Thymus (tissue), 11 donors: ENCODE data around the gene TNP2. TPM values are rescaled to one million over a fixed set of nuclear protein-coding genes. Genes with fewer than 3 reads are reported as not detected.

Source experiments
- DNase-seq, 9 donors: peaks; one replicate each; pipeline ENCODE4 v3.0.0-alpha.2; 2013; ENCODE audit warnings: low spot score in 9 of 9, low read depth in 6 of 9, missing footprints in 1 of 9
- H3K27ac ChIP-seq, 2 donors: one replicate each; pipeline ENCODE4 v1.5.1; 2013; ENCODE audit warnings: control low read depth in 1 of 2, low read depth in 1 of 2, low read length in 1 of 2, mild to moderate bottlenecking in 1 of 2, moderate library complexity in 1 of 2
- H3K27me3 ChIP-seq, 2 donors: one replicate each; pipeline ENCODE4 v1.5.1; 2013; ENCODE audit warnings: low read length in 1 of 2; ENCODE audit not compliant: control insufficient read depth in 2 of 2, insufficient read depth in 1 of 2
- H3K36me3 ChIP-seq, 2 donors: one replicate each; pipeline ENCODE4 v1.5.1; 2013; ENCODE audit warnings: low read length in 1 of 2, mild to moderate bottlenecking in 1 of 2, moderate library complexity in 1 of 2; ENCODE audit not compliant: control insufficient read depth in 2 of 2, insufficient read depth in 2 of 2
- H3K4me1 ChIP-seq, 2 donors: one replicate each; pipeline ENCODE4 v1.5.1; 2013; ENCODE audit warnings: low read length in 2 of 2; ENCODE audit not compliant: control insufficient read depth in 2 of 2, insufficient read depth in 2 of 2
- H3K4me3 ChIP-seq, 2 donors: one replicate each; pipeline ENCODE4 v1.5.1; 2013; ENCODE audit warnings: low read length in 2 of 2, control low read depth in 1 of 2, mild to moderate bottlenecking in 1 of 2
- H3K9me3 ChIP-seq, 2 donors: one replicate each; pipeline ENCODE4 v1.5.1; 2013; ENCODE audit warnings: low read length in 1 of 2, mild to moderate bottlenecking in 1 of 2; ENCODE audit not compliant: control insufficient read depth in 2 of 2, insufficient read depth in 1 of 2
- WGBS: extraction: QIAGEN DNeasy Blood & Tissue Kit; methylation state at CpG from one replicate; pipeline ENCODE4 v1.1.7; 2013; 5-methylcytosine and 5-hydroxymethylcytosine counted together
- polyA plus RNA-seq: library from polyadenylated mRNA; stranded (reverse); fragments of 200-250 nt; gene quantifications from one replicate; pipeline ENCODE4 v1.2.3, GENCODE V29; 2013
- total RNA-seq: library from RNA; stranded (reverse); fragments of 120-200 nt; gene quantifications from one replicate; pipeline ENCODE4 v1.2.4, GENCODE V29; 2013
- donor health status: healthy.

Gene TNP2
- total and polyA plus RNA-seq, 2 donors: not detected

- Histone ChIP-seq H3K4me1 (peaks cover 32 to 71% of the 10 kb centered on the region in 2 donors), H3K4me3 (no peak overlapping the region), H3K9me3 (peaks cover 0 to 19% of the 10 kb centered on the region in 2 donors), H3K27ac (peak overlapping the region in 1 of 2 donors; percentile 46), H3K27me3 (no peaks in the 10 kb centered on the region), H3K36me3 (no peaks in the 10 kb centered on the region)
- 96% methylated on average over 3 of the region's 3 CpGs for WGBS
- DNase-seq: no peak
Measured at GRCh38 chr16:11310634-11310977, 41.5 kb upstream of the TNP2 start.

- Histone ChIP-seq H3K4me1 (peaks cover 32 to 68% of the 10 kb centered on the region in 2 donors), H3K9me3 (peaks cover 0 to 19% of the 10 kb centered on the region in 2 donors), H3K27me3 (no peaks in the 10 kb centered on the region), H3K27ac (no peak overlapping the region), H3K36me3 (no peaks in the 10 kb centered on the region), H3K4me3 (no peak overlapping the region)
- 82% methylated on average over 9 of the region's 9 CpGs for WGBS
- no peak for DNase-seq
Measured at GRCh38 chr16:11309895-11310633, 40.9 kb upstream of the TNP2 start.

- Histone ChIP-seq H3K4me1 (peaks cover 32 to 61% of the 10 kb centered on the region in 2 donors), H3K9me3 (peaks cover 0 to 19% of the 10 kb centered on the region in 2 donors), H3K27me3 (no peaks in the 10 kb centered on the region), H3K4me3 (no peak overlapping the region), H3K36me3 (no peaks in the 10 kb centered on the region), H3K27ac (peak overlapping the region; percentile 12 to 48)
- 52% methylated on average over 15 of the region's 15 CpGs for WGBS
- DNase-seq: peak in 4 of 9 donors; percentile 68 to 83 (median 72)
Measured at GRCh38 chr16:11308493-11309283, 39.6 kb upstream of the TNP2 start.

- no peak for DNase-seq
- no peak overlapping the region for H3K4me3 ChIP-seq
Measured at GRCh38 chr16:11307639-11308492, 38.7 kb upstream of the TNP2 start.

GRCh38 chr16:11306997-11307638, 38.0 kb upstream of the TNP2 start:
- H3K4me1 ChIP-seq: peaks cover 29 to 55% of the 10 kb centered on the region in 2 donors
- DNase-seq: no peak

More at GRCh38 chr16:11307639-11308492, 38.7 kb upstream of the TNP2 start:
- peaks cover 0 to 19% of the 10 kb centered on the region in 2 donors for H3K9me3 ChIP-seq
- peak overlapping the region; percentile 12 to 48 for H3K27ac ChIP-seq
- no peaks in the 10 kb centered on the region for H3K27me3 ChIP-seq
- no peaks in the 10 kb centered on the region for H3K36me3 ChIP-seq
- peaks cover 34 to 61% of the 10 kb centered on the region in 2 donors for H3K4me1 ChIP-seq
- 96% methylated on average over 21 of the region's 21 CpGs for WGBS

GRCh38 chr16:11306381-11306780, 37.3 kb upstream of the TNP2 start:
- WGBS: 97% methylated on average over 8 of the region's 8 CpGs
- peaks cover 33 to 56% of the 10 kb centered on the region in 2 donors for H3K4me1 ChIP-seq
- no peak overlapping the region for H3K4me3 ChIP-seq
- H3K27me3 ChIP-seq: no peaks in the 10 kb centered on the region
- no peak for DNase-seq
- H3K9me3 ChIP-seq: peaks cover 0 to 19% of the 10 kb centered on the region in 2 donors
- no peaks in the 10 kb centered on the region for H3K36me3 ChIP-seq
- no peak overlapping the region for H3K27ac ChIP-seq

More at GRCh38 chr16:11306997-11307638, 38.0 kb upstream of the TNP2 start:
- Histone ChIP-seq H3K36me3 (no peaks in the 10 kb centered on the region), H3K9me3 (peaks cover 0 to 19% of the 10 kb centered on the region in 2 donors), H3K27me3 (no peaks in the 10 kb centered on the region), H3K4me3 (no peak overlapping the region), H3K27ac (peak overlapping the region in 1 of 2 donors; percentile 3)
- WGBS: 92% methylated on average over 7 of the region's 7 CpGs

GRCh38 chr16:11303405-11304138, 34.4 kb upstream of the TNP2 start:
- H3K4me1 ChIP-seq: peaks cover 37 to 55% of the 10 kb centered on the region in 2 donors
- H3K9me3 ChIP-seq: peaks cover 0 to 16% of the 10 kb centered on the region in 2 donors
- no peak for DNase-seq
- peak overlapping the region in 1 of 2 donors; percentile 61 for H3K27ac ChIP-seq
- no peaks in the 10 kb centered on the region for H3K36me3 ChIP-seq
- no peak overlapping the region for H3K4me3 ChIP-seq
- 90% methylated on average over 18 of the region's 18 CpGs for WGBS
- H3K27me3 ChIP-seq: no peaks in the 10 kb centered on the region

- DNase-seq: no peak
- Histone ChIP-seq H3K4me1 (peaks cover 31 to 55% of the 10 kb centered on the region in 2 donors), H3K27ac (peak overlapping the region in 1 of 2 donors; percentile 61), H3K9me3 (peaks cover 0 to 10% of the 10 kb centered on the region in 2 donors), H3K36me3 (no peaks in the 10 kb centered on the region), H3K27me3 (no peaks in the 10 kb centered on the region), H3K4me3 (no peak overlapping the region)
- 52% methylated on average over 4 of the region's 4 CpGs for WGBS
Measured at GRCh38 chr16:11302977-11303376, 33.9 kb upstream of the TNP2 start.
